ENCODE measurements around the gene PCBP3.

DNA sequence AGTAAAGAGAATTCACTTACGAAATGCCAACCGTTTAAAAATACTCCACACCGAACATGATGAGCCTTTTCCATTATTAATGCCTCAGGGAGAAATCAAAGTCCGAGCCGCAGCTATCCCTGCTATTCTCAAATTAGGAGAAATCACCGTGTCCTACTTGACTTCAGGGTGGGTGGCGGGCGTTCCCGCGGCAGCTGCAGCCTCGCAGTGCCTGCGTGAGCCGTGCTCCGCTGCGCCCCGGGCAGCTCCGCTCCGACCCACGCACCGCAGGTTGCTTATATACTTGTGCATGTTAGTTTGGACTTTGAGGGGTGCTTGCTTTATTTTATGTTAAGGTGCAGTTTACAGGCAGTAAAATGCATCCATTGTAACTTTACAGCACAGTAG lies 35.6 kb upstream of the PCBP3 start:
- TF ChIP-seq, protein P1, sequence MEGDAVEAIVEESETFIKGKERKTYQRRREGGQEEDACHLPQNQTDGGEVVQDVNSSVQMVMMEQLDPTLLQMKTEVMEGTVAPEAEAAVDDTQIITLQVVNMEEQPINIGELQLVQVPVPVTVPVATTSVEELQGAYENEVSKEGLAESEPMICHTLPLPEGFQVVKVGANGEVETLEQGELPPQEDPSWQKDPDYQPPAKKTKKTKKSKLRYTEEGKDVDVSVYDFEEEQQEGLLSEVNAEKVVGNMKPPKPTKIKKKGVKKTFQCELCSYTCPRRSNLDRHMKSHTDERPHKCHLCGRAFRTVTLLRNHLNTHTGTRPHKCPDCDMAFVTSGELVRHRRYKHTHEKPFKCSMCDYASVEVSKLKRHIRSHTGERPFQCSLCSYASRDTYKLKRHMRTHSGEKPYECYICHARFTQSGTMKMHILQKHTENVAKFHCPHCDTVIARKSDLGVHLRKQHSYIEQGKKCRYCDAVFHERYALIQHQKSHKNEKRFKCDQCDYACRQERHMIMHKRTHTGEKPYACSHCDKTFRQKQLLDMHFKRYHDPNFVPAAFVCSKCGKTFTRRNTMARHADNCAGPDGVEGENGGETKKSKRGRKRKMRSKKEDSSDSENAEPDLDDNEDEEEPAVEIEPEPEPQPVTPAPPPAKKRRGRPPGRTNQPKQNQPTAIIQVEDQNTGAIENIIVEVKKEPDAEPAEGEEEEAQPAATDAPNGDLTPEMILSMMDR (conservative IDR thresholded peaks at IDR 0.05) = no peak
- TF ChIP-seq EZH2 (IDR thresholded peaks at IDR 0.05; ENCODE audit: low read depth) = no peak
